CD4-positive, alpha-beta T cell (primary cell): ENCODE measurements around the gene PLLP. TPM values are rescaled to one million over a fixed set of nuclear protein-coding genes. Genes with fewer than 3 reads are reported as not detected.

Experiments used
- ATAC-seq: fragments of 200-7000 bp; cut with Tn5 transposase; one replicate; pipeline ENCODE4 v1.10.0; 2022; ENCODE audit warnings: mild to moderate bottlenecking; ENCODE audit not compliant: poor library complexity
- CTCF ChIA-PET: fragments of 350-600 bp; sonication (Branson Sonifier 250); formaldehyde crosslinking; loops from one replicate; lab custom pipeline; 2021; ENCODE audit warnings: antibody characterized with exemption, inconsistent platforms; lab: Charles Lee
- POLR2A ChIA-PET: fragments of 350-600 bp; sonication (Branson Sonifier 250); formaldehyde crosslinking; loops from one replicate; lab custom pipeline; 2021; ENCODE audit warnings: antibody characterized with exemption, inconsistent platforms; lab: Charles Lee
- DNase-seq, 14 experiments: peaks; one replicate each; pipeline ENCODE4 v3.0.0-alpha.2; 2013 to 2020; ENCODE audit warnings: mixed read lengths in 2 of 14
- H3K27ac ChIP-seq, 2 donors: one replicate each; pipeline versions ENCODE4 v1.5.1 to v1.7.0; 2013; ENCODE audit warnings: low read length in 2 of 2, low read depth in 1 of 2, mild to moderate bottlenecking in 1 of 2
- H3K27me3 ChIP-seq, 2 experiments: 1 replicate in 1 of 2; 2 replicates in 1 of 2; pipeline versions ENCODE4 v1.6.1 to v1.7.0; 2013; ENCODE audit warnings: low read length in 2 of 2, control low read depth in 1 of 2, mild to moderate bottlenecking in 1 of 2, moderate library complexity in 1 of 2; ENCODE audit not compliant: insufficient read depth in 2 of 2, control insufficient read depth in 1 of 2
- H3K36me3 ChIP-seq: one replicate; pipeline ENCODE4 v1.6.1; 2013; ENCODE audit warnings: low read length, control low read depth; ENCODE audit not compliant: insufficient read depth
- H3K4me1 ChIP-seq: one replicate; pipeline ENCODE4 v1.6.1; 2013; ENCODE audit warnings: low read length, control low read depth; ENCODE audit not compliant: insufficient read depth
- H3K4me3 ChIP-seq: one replicate; pipeline ENCODE4 v1.5.1; 2013; ENCODE audit warnings: mild to moderate bottlenecking, low read length, moderate library complexity
- H3K9me3 ChIP-seq, 2 experiments: 1 replicate in 1 of 2; 2 replicates in 1 of 2; pipeline versions ENCODE4 v1.6.1 to v1.7.0; 2013; ENCODE audit warnings: low read length in 2 of 2, mild to moderate bottlenecking in 2 of 2, control low read depth in 1 of 2, moderate library complexity in 1 of 2; ENCODE audit not compliant: control insufficient read depth in 1 of 2, insufficient read depth in 1 of 2
- H3K27ac Mint-ChIP-seq: one replicate; pipeline ENCODE4 v1.8.0; 2020; ENCODE audit warnings: mixed read lengths
- H3K27me3 Mint-ChIP-seq: one replicate; pipeline ENCODE4 v1.8.0; 2021; ENCODE audit warnings: mixed read lengths
- H3K36me3 Mint-ChIP-seq: one replicate; pipeline ENCODE4 v1.8.0; 2021; ENCODE audit warnings: low read depth, mixed read lengths
- H3K4me1 Mint-ChIP-seq: one replicate; pipeline ENCODE4 v1.8.0; 2021; ENCODE audit warnings: low read depth, mixed read lengths
- H3K4me3 Mint-ChIP-seq: one replicate; pipeline ENCODE4 v1.8.0; 2020; ENCODE audit warnings: mild to moderate bottlenecking, mixed read lengths
- H3K9me3 Mint-ChIP-seq: one replicate; pipeline ENCODE4 v1.8.0; 2020; ENCODE audit warnings: mixed read lengths
- CTCF ChIP-seq: fragments of 200-600 bp; IDR thresholded peaks from one replicate; pipeline ENCODE4 v1.8.0; 2022; ENCODE audit warnings: antibody characterized with exemption, mild to moderate bottlenecking
- intact Hi-C, 2 experiments: fragments of 100-400 bp; cut with DNase I in 1 of 2; cut with micrococcal nuclease in 1 of 2; formaldehyde crosslinking; loops; one replicate each; pipeline versions ENCODE4 v1.15.1 to v1.9.0; 2023 to 2025; cut with DNase I, micrococcal nuclease
- total RNA-seq, 174 experiments: library from RNA in 2 of 174; stranded (reverse) in 2 of 174; gene quantifications; one replicate each; pipeline ENCODE4 v1.2.3 and lab custom pipeline; 2021 to 2026

Gene PLLP
- total RNA-seq, 2 experiments from 2014 or later = 1.8 to 2.5 TPM

- H3K4me3 ChIP-seq = peak overlapping the region; percentile 64
- Mint-ChIP-seq H3K36me3 (no peaks in the 10 kb centered on the region), H3K27me3 (peaks cover 4% of the 10 kb centered on the region), H3K4me1 (peaks cover 48% of the 10 kb centered on the region), H3K27ac (peak overlapping the region; percentile 49), H3K9me3 (no peaks in the 10 kb centered on the region), H3K4me3 (peak overlapping the region; percentile 89)
- no peak for DNase-seq
- H3K27me3 ChIP-seq = peaks cover 4 to 5% of the 10 kb centered on the region in 2 experiments
- ATAC-seq = no peak
- TF ChIP-seq CTCF = no peak
- peaks cover 0 to 5% of the 10 kb centered on the region in 2 experiments for H3K9me3 ChIP-seq
- no peaks in the 10 kb centered on the region for H3K36me3 ChIP-seq
- H3K27ac ChIP-seq = no peak overlapping the region
- ChIA-PET CTCF (interaction anchor here (1.0 kb wide), 1 partner anchor 17 kb away, joined by 3 read pairs; no protein-coding TSS in a partner anchor), POLR2A (interaction anchor here (1.6 kb wide), 1 partner anchor 38 kb away, joined by 6 read pairs; the partner anchor contains the start of gene ARL2BP)
- peaks cover 47% of the 10 kb centered on the region for H3K4me1 ChIP-seq
- intact Hi-C loops = loop anchor here in 1 of 2 experiments (5.0 kb wide), 1 partner anchor 41 kb away; no protein-coding TSS in a partner anchor
Observed at GRCh38 chr16:57283214-57283958, 1.1 kb downstream of the PLLP start.

- H3K27ac Mint-ChIP-seq = no peak overlapping the region
- intact Hi-C loops = loop anchor here in 1 of 2 experiments (5.0 kb wide), 1 partner anchor 40 kb away; no protein-coding TSS in a partner anchor
Observed at GRCh38 chr16:57282510-57283213, 1.8 kb downstream of the PLLP start.

More at GRCh38 chr16:57282510-57283213, 1.8 kb downstream of the PLLP start:
- Mint-ChIP-seq H3K4me1 (peaks cover 56% of the 10 kb centered on the region), H3K4me3 (peak overlapping the region; percentile 46), H3K9me3 (no peaks in the 10 kb centered on the region), H3K36me3 (no peaks in the 10 kb centered on the region), H3K27me3 (peaks cover 4% of the 10 kb centered on the region)
- Histone ChIP-seq H3K27ac (no peak overlapping the region), H3K9me3 (peaks cover 0 to 5% of the 10 kb centered on the region in 2 experiments), H3K4me3 (no peak overlapping the region), H3K4me1 (peaks cover 53% of the 10 kb centered on the region), H3K27me3 (peaks cover 4 to 5% of the 10 kb centered on the region in 2 experiments), H3K36me3 (no peaks in the 10 kb centered on the region)
- no peak for TF ChIP-seq CTCF
- DNase-seq (no peak), ATAC-seq (no peak)
- POLR2A ChIA-PET = interaction anchor here (0.7 kb wide), 1 partner anchor 37 kb away, joined by 3 read pairs; no protein-coding TSS in a partner anchor
- CTCF ChIA-PET = no interaction called here
